GM19438 (cell line): ENCODE data around the gene GSTM4.

Experiments
- ATAC-seq: cut with Tn5 transposase; IDR thresholded peaks from one replicate; pipeline ENCODE4 v1.9.1; 2021; ENCODE audit warnings: low read depth; ENCODE audit not compliant: unreplicated experiment

Gene GSTM4

DNA sequence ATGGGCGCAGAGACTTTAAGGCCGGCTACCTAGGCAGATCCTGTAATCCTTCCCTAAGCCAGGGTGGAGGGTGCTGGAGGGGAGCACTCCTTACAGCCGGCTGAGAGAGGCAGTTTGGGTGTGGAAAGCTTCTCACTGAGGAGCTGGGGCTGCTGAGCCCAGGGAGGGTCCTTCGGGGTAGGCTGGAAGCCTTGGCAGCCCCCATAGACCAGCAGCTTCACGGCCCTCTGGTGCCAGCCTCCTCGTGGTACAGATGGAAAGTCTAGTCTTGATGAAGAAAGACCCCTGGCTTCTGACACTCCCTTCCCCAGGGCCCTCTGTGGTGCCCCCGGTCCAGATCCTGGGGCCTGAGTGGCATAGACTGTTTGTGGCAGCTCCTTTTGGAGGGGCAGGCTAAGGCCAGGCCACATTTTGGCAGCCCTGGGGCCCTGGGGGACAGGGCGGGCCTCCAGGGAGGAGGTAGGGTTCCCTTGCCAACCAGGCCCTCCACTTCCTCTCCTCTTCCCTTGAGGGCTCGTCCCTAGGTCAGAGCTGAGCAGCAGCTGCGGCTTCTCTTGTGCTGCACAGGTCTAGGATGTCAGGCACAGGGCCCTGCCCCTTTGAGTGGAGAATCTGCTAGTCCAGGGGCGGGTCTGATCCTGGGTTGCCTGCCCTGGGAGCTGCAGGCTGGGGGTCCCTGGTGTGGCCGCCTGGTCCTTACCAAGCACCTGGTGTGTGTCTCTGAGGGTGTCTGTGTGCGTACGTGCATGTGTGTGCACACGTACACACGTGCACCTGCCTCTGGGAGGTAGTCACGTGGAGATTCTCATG lies 31.5 kb upstream of the GSTM4 start:
- no peak for ATAC-seq

DNA sequence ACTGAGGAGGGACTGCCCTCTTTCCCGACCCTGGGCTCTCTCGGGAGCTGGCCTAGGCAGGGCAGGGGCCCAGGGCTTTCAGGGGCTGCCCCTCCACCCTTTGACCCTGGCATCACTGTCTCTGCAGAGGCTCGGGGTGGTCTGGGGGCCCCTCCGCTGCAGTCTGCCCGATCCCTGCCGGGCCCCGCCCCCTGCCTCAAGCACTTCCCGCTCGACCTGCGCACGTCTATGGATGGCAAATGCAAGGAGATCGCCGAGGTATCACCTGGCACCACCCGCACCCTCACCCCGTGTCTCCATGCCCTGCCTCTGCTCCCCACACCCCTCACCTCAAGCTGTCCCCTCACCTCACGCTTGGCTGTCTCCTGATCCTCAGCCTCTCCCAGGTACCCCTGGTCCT lies 30.7 kb upstream of the GSTM4 start:
- no peak for ATAC-seq

DNA sequence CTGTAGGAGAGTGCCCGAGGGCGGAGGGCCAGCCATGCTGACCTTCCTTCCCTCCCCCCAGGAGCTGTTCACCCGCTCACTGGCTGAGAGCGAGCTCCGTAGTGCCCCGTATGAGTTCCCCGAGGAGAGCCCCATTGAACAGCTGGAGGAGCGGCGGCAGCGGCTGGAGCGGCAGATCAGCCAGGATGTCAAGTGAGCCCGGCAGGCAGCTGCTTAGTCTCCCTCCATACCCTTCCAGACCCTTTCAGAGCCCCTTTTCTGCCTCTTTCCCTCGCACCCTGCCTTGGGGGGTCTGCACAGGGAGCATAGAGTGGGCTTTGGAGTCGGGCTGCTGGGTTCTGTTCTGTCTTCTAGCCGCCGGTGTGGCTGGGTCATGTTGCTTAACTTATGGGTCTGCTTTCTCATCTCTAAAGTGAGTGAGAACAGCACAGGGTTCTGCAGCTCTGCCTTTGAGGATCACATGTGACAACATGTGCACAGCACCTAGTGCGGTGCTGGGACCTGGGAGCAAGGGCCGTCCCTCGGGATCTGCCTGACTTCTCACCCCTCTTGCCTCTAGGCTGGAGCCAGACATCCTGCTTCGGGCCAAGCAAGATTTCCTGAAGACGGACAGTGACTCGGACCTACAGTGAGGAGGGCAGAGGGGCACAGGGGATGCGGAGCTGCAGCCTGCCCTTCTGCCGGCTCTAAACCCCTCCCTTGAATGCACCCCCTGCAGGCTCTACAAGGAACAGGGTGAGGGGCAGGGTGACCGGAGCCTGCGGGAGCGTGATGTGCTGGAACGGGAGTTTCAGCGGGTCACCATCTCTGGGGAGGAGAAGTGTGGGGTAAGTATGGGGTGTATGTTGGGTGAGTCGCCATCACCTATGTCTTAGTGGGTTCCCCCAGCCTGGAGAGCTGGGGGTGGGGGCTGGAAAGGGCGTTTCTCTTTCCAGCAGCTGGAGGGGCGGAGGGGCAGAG lies 30.0 kb upstream of the GSTM4 start:
- no peak for ATAC-seq

DNA sequence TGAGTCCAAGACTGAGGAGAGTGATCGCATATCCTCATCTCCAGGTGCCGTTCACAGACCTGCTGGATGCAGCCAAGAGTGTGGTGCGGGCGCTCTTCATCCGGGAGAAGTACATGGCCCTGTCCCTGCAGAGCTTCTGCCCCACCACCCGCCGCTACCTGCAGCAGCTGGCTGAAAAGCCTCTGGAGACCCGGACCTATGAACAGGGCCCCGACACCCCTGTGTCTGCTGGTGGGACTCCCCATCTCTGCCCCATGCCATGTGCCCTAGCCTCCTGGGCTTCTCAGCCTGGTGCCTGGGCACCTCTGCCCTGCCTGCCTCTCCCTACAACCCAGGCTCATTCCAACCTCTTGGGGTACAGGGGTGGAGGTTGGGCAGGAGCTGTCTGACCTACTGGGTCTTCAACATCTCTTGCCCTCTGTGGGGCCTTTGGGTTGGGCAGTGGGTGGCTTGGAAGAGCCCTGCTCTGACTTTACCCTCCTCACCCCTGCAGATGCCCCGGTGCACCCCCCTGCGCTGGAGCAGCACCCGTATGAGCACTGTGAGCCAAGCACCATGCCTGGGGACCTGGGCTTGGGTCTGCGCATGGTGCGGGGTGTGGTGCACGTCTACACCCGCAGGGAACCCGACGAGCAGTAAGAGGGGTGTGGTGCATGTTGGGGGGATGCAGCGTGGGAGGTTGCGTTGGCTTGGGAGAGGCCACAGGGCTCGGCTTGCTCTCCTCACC lies 29.1 kb upstream of the GSTM4 start:
- no peak for ATAC-seq

DNA sequence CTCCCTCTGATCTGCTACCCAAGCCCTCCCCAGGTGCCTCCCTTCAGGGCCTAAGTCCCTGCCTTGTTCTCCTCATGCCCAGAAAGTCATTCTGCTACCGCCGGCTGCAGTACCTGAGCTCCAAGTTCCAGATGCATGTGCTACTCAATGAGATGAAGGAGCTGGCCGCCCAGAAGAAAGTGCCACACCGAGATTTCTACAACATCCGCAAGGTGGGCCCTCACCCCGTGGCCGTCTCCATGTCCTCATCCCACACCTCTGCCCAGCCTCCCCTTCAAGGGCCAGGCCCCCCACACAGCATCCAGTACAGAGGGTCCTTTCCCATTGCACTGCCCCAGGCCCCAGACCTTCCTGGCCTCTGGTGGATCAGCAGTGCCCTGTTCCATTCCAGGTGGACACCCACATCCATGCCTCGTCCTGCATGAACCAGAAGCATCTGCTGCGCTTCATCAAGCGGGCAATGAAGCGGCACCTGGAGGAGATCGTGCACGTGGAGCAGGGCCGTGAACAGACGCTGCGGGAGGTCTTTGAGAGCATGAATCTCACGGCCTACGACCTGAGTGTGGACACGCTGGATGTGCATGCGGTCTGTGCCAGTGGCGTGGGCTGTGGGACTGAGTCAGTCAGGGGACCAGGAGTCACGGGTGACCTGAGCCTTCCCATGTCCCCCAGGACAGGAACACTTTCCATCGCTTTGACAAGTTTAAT lies 28.1 kb upstream of the GSTM4 start:
- ATAC-seq = no peak

DNA sequence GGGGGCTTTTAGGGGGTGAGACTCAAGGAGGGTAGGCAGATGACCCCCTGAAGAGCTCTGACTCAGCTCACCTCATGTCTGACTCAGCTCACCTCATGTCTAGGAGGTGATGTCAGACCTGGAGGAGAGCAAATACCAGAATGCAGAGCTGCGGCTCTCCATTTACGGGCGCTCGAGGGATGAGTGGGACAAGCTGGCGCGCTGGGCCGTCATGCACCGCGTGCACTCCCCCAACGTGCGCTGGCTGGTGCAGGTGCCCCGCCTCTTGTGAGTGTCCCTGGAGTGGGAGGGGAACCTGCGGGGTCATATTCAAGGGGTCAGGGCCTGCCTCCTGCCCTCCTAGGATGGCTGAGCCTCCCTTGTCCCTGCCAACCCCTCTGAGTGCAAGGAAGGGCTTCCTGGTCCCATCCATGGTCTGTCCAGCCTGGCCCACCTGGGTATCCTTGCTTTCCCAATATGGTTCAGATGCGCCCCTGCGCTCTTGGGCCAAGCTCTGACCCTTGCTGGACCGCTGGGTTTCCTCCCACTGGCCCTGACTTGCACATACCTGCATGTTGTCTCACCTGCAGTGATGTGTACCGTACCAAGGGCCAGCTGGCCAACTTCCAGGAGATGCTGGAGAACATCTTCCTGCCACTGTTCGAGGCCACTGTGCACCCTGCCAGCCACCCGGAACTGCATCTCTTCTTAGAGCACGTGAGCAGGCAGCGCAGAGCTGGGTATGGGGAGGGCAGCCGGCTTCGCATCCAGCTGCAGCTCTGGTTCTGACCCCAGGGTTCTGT lies 27.2 kb upstream of the GSTM4 start:
- no peak for ATAC-seq

DNA sequence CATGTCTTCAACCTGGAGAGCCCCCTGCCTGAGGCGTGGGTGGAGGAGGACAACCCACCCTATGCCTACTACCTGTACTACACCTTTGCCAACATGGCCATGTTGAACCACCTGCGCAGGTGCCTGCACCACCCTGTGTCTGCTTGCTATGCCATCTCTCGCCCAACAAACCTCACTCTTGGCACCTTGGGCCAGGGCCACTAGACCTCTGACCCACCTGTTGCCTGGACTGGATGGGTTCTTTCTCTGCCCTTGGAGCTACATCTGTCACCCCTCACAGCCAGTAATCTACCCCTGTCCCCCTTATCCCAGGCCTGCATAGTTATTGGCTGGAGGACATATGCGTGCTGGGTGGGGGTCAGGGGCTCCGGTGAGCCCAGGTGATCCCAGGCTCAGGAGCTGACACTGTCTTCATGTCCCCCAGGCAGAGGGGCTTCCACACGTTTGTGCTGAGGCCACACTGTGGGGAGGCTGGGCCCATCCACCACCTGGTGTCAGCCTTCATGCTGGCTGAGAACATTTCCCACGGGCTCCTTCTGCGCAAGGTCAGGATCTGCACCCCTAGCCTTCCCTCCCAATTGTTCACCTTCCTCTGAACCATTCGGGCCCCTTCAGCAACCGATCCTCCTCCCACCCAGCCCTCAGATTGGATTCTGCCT lies 26.4 kb upstream of the GSTM4 start:
- ATAC-seq = no peak

DNA sequence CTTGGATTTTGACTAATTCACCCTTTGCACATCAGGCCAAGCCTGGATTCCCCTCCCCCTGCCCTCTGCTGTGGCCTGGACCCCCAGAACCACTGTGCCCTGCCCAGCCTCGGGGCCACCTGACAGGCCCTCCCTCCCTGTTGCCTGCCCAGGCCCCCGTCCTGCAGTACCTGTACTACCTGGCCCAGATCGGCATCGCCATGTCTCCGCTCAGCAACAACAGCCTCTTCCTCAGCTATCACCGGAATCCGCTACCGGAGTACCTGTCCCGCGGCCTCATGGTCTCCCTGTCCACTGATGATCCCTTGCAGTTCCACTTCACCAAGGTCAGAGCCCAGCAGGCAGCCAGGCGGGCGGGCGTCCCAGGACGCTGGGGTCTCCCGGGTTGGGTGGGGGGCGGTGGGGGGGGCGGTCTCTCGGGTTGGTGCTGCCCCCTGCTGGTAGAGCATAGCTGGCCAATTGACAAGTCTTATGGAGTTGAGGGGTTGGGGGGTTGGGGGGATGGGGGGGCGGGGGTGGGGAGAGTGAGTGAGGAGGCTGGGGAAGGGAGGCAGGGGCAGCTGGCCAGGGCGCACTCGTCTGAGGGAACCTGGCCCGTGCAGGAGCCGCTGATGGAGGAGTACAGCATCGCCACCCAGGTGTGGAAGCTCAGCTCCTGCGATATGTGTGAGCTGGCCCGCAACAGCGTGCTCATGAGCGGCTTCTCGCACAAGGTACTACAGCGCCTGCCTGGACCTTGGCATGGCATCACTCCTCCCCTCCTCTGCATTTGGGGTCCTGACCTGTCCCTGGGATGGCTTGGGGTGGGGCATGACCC lies 25.6 kb upstream of the GSTM4 start:
- no peak for ATAC-seq

DNA sequence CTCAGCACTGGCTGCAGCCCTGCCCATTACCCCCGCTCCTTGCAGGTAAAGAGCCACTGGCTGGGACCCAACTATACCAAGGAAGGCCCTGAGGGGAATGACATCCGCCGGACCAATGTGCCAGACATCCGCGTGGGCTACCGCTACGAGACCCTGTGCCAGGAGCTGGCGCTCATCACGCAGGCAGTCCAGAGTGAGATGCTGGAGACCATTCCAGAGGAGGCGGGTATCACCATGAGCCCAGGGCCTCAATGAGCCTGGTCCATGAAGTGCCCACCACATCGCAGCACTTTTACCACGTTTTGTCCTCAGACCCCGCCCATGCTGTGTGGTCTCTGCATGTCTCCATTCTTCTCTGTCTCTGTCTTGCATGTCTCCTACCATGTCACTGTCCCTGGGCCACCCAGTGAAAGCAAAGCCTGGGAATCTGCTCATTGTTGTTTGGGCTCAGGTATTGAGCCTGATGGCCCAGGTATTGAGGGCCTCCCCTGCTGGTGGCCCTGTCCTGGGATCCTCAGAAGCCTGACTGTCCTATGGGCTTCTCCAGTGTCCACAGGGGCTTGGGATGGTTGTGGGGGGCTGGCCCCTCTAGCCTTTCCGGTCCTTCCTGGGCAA lies 24.9 kb upstream of the GSTM4 start:
- ATAC-seq = no peak

DNA sequence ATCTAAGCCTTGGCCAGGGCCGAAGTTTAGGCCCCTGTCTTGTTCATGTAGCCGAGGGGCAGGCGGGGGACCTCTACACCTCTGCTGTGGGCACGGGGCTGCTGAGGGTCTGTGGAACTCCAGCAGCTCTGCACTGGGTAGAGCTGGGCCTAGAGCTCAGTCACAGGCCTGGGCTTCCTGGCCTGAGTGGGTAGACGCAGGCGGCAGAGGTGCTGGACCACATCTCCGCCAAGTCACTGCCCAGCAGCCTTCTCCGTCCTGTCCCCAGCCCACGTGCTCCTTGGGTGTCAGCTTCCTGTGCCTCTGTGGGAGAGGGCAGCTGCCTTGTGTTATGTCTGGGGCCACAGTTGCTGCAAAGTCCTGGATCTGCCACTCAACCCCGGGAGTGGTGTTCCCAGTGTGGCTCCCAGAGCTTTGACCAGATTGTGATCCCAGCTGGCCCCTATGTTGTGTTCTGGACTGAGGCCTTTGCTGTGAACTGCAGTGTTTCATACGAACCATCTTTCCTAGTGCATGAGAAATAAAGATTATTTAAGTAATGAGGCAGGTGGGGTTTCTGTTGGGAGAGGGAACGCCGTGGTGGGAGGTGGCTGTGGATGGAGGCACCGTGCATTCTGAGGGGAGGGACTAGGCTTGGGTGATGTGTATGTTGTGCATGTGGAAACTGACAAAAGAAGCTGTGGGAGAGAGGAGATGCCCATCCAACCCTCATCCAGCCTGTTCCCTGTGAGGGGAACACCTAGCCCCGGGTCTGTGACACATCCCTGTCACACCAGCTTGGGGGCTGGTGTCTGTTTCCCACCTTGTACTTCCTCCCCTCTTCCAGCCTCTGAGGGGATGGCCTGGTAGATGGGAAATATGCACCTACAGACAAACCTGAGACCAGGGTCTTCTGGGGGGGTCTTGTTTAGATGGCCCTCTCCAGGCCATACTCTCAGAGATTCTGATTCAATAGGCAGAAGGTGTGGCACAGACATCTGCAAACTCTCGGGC lies 24.1 kb upstream of the GSTM4 start:
- ATAC-seq = no peak

DNA sequence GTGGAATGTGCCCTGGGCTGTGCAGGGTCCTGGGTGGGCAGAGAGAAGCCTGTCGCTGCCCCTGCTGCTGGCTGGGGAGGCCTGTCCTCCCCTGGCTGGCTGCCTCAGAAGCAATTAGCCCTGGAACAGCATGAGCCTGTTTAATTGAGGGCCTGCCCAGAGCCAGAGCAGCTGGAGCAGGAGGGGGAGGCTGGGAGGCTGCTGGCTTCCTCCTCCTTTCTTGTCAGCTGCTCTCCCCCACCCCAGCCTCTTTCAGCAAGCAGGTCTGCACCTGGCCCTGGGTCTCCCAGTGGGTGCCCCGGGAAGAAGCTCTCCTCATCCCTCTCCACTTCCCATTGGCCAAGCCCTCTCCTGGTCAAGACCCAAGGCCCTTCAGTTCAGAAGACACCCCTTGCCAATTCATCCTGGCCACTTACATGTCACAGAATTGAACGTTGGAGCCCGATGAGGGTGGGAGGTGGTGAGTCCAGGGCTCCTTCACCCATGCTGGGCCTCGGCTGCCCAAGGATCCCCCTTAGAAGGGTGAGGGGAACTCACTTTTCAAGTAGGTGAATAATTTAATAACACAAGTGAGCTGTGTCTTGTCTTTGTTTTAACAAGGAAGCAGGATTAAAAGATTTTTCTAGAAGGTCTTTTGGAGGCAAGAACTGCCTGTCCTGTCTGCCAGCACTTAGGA lies 23.1 kb upstream of the GSTM4 start:
- ATAC-seq = no peak

DNA sequence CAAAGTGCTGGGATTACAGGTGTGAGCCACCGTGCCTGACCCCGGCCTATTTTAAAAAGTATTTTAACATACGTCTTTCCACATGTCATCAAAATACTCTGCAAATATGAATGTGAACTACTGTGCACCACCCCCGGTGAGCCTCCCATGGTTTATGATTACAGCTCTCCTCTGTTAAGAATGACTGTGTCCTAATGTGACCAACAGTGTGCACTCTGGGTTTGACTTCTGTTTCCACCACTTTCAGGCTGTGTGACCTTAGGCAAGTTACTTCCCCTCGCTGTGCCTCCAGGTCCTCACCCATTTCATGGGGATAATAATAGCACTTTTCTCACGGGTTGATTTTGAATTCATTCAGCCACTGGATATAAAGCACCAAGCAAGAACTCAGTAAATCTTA lies 21.6 kb upstream of the GSTM4 start:
- no peak for ATAC-seq

DNA sequence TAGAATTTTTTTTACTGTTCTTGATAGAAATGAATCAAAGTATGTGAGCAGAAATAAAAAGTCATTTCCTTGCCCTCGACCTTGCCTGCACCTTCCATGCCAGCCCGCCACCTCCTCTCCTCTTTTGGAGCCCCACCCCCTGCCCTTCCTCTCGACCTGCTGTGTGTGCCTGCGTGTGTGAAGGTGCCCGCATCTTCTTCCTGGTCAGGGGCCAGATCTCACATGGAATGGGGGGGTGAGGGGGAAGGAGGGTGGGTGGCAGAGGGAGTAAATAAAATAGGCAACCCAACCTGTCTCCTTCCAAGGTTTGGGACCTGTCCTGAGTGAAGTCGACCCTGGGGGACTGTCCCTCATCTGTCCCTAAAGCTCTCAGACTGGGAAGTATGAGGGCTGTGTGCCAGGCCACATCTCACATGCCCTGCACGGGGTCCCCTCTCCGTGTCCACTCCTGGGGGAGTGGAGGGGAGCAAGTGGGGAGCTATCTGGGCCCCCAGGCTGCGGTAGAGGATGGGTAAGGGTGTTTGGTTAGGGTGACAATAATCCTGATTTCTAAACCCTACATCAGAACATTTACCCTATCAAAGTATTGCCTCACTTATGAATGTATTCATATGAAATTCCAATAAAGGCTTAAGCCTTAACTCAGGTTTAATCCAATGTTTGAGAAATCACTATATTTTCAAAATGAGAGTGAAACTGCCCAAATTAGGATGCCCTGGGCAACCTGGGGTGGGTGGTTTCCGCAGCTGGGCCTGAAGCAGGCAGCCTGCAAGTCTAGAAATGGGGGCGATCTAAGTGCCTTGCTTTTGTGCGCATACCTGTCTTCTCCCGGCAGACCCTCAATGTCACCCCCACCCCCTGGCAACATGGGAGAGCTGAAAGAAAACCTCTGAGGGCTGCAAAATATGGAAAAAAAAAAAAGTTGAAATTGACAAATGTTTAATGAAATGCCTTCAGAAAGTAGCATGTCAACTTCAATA lies 20.8 kb upstream of the GSTM4 start:
- no peak for ATAC-seq

DNA sequence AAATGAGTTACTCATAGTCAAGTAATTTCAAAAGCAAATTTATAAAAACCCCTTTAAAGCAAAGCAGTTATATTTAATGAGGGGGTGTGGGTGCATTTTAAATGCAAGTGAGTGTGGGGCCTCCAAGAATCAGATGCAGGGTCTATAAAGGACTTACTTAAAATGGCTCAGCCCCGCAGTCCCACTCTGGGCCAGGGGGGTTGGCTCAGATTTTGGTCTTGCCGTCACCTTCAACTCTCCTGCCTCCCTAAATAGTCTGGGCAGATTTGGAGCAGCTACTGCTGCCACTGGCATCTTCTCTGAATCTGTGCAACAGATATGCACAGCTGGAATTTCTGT lies 20.1 kb upstream of the GSTM4 start:
- no peak for ATAC-seq
